Activated CD4-positive, alpha-beta T cell treated with anti-CD3 and anti-CD28 coated beads, Interleukin-10, Interleukin-2, amounts not matched to agents 100 ng/mL and 50 ng/mL, durations not matched to agents 16 hours and 8 hours (primary cell): ENCODE results near the gene OCLN.
"Not testable (repeated sequence)": the region's sequence is repeated elsewhere in the genome, so short reads cannot be mapped to it uniquely, and the experiment has no call there.

Source experiments
- DNase-seq: peaks from one replicate; pipeline ENCODE4 v3.0.0-alpha.2; 2020

OCLN gene, protein sequence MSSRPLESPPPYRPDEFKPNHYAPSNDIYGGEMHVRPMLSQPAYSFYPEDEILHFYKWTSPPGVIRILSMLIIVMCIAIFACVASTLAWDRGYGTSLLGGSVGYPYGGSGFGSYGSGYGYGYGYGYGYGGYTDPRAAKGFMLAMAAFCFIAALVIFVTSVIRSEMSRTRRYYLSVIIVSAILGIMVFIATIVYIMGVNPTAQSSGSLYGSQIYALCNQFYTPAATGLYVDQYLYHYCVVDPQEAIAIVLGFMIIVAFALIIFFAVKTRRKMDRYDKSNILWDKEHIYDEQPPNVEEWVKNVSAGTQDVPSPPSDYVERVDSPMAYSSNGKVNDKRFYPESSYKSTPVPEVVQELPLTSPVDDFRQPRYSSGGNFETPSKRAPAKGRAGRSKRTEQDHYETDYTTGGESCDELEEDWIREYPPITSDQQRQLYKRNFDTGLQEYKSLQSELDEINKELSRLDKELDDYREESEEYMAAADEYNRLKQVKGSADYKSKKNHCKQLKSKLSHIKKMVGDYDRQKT

GRCh38 chr5:69492391-69492922 is at the start of gene OCLN:
TSS of gene OCLN (plus strand) at chr5:69492790. CDS start at chr5:69504245, 11,455 bp downstream.
- peak; percentile 4 for DNase-seq

DNA sequence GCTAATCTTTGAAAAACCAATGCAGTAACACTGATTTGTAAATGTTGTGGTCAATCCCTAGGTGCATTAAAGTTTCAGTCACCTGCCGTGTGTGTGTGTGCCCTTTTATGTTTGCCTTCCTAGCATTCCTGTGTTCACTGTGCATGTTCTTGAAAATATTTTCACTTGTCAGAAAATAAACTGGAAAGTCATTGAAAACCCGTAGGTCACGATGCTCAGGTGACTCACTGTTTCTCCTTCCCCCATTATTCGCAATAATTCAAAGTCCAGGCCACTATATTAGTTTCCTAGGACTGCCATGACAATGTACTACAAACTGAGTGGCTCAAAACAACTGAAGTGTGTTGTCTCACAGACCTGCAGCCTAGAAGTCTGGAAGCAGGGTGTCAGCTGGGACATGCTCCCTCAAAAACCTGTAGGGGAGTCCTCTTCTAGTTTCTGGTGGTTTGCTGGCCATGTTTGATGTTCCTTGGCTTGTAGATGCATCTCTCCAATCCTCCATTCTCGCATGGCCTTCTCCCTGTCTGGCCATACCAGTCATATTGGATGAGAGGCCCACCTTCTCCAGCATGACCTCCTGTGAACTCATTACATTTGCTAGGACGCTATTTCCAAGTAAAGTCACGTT is 48.3 kb upstream of the OCLN start:
- no peak for DNase-seq

GRCh38 chr5:69449511-69449910 is 43.1 kb upstream of the OCLN start:
- DNase-seq, result no peak

GRCh38 chr5:69450116-69450515 is 42.5 kb upstream of the OCLN start:
- DNase-seq, result no peak

GRCh38 chr5:69450527-69450926 is 42.1 kb upstream of the OCLN start:
- not testable (repeated sequence) for DNase-seq

DNA sequence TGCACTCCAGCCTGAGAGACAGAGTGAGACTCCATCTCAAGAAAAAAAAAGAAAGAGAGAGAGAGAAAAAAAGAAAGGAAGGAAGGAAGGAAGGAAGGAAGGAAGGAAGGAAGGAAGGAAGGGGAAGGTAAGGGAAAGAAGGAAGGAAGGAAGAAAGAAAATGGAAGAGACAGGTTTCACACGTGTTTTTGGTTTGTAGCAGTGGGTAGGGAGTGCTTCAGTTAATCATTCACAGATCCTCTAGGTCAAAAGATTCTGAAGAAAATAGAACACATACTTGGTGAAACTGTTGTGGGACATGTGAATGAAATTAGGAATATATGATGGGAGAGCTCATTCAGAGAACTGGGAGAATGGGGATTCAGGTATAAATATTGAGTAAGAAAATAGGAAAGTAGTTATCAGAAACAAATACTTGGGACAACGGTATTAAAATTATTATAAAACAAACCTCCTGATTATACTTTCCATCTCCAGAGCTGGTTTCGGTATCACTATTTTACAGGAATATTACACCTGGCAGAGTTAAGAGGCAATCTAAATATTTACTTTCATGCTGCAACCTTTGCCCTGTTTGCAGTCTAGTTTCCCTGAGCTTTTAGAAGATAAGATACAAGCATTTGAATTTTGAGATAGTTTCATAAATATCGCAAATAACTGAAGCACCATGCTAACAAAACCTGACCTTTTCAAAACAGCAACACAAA is 40.5 kb upstream of the OCLN start:
- no peak for DNase-seq

- not testable (repeated sequence) for DNase-seq
Measured at GRCh38 chr5:69453487-69453886, 39.1 kb upstream of the OCLN start.

DNA sequence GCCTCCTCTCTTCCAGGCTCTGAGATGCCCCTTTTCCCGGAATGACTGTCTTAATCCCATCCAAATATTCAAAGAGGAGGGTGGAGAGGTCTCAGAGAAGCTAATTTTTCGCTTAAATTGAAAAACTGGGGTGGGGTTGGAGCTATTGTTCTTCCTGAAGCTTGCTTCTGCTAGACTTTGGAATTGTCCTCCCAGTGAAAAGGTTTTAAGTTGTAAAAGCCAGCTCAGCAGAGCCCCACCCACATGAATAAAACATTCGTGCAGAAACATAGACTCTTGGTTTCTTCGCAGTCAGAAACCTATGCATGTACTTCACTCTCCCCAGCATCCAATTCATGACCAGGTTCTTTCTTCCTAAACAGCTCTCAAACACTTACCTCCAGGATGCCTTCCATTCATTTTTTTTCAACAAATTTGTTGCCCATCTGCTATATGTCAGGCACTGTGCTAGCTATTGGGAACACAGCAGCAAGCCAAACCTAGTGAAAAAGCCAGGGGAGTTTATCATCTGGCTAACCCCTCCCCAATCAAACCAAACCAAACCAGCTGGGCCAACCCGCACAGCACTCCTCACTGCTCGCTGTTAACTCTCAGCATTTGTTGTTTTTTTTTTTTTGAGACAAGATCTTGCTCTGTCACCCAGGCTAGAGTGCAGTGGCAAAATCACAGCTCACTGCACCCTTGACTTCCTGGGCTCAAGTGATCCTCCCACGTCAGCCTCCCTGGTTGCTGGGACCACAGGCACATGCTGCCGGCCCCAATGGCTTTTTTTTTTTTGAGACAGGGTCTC is 37.9 kb upstream of the OCLN start:
- no peak for DNase-seq

- not testable (repeated sequence) for DNase-seq
Measured at GRCh38 chr5:69455428-69455988, 37.1 kb upstream of the OCLN start.

DNA sequence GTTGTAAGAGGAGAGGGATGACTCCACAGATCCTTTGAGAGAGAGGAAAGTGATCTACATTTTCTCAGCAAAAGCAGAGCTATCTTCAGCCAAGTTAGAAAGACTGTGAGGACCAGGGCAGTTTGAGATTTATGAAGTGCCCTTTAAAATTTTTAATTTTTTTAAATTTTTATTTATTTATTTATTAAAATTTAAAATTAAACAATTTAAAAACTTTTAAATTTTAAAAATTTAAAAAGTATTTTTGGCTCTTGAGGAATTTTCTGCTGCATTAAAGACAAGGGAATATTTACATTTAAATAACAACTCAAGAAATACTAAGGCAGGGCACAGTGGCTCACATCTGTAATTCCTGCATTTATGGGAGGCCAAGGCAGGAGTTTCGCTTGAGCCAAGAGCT is 30.4 kb upstream of the OCLN start:
- no peak for DNase-seq

DNA sequence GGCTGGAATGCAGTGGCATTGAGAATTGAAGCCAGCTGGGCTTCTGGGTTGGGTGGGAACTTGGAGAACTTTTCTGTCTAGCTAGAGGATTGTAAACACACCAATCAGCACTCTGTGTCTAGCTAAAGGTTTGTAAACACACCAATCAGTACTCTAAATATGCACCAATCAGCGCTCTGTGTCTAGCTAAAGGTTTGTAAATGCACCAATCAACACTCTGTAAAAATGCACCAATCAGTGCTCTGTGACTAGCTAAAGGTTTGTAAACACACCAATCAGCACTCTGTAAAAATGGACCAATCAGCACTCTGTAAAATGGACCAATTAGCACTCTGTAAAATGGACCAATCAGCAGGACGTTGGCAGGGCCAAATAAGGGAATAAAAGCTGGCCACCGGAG is 26.2 kb upstream of the OCLN start:
- not testable (repeated sequence) for DNase-seq

DNA sequence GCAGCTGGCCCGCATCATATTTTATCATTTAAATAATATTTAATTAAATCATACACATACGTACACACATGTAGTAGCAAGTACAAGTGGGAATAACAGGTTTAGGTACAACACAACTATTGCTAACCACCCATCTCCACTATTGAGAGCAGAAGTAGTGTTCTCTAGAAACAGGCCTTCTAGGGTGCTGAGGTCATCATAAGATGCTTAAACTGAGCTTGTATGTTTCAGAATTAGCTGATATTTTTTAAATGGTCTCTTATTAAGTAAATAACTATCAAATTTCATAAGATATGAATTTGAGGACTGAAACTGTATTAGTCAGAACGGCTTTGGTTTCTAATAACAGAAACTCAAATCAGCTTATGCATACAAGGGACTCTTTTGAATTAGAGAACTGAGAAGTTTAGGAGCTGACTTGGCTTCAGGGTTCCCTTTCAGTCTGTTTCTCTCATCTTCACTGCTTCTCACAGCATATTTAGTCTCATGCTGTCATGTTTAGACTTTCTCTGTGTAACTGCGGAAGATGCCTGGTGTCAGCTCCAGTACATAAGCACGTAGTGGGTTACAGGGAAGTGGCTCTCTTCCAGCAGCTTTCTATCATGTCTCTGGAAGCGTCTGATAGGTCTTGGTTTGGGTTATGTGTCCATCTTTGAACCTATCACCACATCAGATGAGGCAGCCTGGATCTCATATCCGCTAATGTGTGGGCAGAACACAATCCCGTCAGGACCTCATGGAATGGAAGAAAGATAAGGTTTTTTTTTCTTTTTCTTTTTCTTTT is 25.0 kb upstream of the OCLN start:
- no peak for DNase-seq

DNA sequence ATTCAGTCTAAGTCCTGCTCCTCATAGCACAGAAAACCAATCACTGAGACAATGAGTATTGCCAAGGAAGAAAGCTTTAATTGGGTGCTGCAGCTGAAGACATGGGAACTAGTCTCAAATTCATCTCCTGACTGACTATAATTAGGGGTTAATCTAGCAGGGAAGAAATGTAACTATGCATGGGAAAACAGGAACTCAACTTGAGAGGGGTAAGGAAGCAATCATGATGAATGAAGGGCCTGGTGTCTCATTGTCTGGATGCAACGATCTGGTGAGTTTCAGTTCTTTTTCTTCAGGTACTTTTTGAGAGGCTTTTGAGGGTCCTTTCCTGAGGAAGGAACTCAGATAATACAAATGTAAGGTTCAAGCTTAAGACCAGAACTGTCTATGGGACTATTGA is 24.0 kb upstream of the OCLN start:
- DNase-seq, result no peak

- DNase-seq, result not testable (repeated sequence)
Measured at GRCh38 chr5:69471516-69471915, 21.1 kb upstream of the OCLN start.

DNA sequence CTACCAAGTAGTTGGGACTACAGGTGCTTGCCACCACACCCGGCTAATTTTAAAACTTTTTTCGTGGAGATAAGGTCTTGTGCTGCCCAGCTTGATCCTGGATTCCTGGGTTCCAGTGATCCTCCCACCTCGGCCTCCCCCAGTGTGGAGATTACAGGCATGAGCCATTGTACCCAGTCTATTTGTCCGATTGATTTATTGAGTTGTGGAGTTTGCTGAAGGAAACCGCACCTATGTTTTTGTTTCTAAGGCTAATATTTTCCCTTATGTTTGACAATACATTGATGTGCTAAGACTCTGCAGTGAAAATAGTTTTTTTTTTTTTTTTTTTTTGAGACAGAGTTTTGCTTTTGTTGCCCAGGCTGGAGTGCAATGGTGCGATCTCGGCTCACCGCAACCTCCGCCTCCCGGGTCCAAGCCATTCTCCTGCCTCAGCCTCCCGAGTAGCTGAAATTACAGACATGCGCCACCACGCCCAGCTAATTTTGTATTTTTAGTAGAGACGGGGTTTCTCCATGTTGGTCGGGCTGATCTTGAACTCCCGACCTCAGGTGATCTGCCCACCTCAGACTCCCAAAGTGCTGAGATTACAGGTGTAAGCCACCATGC is 20.0 kb upstream of the OCLN start:
- DNase-seq, result not testable (repeated sequence)

DNA sequence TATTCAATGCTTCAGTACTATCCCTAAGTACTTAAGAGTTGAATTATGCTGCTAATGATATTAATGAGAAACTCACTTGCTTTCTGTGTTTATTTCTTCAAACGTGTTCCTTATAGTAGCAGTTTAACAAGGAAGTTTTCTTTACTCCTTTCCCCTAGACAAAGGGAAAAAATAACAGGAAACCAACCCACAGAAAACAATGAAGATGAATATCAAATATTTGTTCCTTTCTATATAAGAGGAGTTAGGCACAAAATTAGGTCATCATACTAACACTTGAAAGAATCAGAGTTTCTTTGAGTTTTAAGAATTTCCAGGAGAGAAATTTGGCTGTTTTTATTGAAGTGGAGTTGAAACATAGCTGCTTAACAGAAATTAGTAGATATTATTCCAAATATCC is 15.4 kb upstream of the OCLN start:
- DNase-seq, result no peak

DNA sequence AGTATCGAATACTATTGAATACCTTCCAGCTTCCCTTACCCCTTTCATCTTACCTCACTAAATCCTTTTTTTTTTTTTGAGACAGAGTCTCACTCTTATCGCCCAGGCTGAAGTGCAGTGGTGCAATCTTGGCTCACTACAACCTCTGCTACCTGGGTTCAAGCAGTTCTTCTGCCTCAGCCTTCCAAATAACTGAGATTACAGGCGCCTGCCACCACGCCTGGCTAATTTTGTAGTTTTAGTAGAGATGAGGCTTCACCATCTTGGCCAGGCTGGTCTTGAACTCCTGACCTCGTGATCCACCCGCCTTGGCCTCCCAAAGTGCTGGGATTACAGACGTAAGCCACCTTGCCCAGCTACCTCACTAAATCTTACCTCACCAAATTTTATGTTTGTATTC is 14.3 kb upstream of the OCLN start:
- DNase-seq, result not testable (repeated sequence)

DNA sequence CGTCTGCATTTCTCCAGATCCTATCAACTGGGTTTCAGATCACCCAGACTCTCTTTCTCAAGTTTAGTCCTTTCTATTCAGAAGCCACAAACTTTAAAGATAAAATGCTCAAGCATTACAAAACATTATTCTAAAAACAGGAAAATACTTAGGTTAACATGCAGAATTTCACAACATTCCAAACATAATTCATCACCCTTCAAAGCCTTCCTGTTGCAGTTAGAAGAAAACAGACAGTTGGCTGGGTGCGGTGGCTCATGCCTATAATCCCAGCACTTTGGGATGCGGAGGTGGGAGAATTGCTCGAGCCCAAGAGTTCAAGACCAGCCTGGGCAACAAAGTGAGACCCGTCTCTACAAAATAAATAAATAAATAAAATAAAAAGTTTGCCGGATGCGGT is 7.7 kb upstream of the OCLN start:
- DNase-seq, result no peak

DNA sequence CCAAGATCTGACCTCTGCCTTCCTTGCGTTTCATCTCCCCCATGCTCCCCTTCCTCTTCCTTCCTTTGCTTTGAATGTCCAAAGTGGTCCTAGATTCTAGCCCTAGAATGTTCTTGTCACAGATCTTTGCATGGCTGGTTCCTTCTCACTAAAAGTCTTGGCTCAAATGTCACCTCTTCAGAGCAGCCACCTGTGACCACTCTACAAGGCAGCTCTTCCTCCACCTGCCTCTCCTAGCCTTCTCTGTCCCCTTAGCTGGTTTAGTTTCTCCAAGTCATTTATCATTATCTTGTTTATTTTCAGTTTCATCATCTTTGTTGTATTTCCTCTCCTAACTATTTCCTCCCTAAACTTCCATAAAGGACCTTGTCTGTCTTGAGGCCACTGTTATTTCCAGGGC is 7.1 kb upstream of the OCLN start:
- no peak for DNase-seq

- no peak for DNase-seq
Measured at GRCh38 chr5:69489246-69489645, 3.3 kb upstream of the OCLN start.

GRCh38 chr5:69491027-69491426 is 1.6 kb upstream of the OCLN start:
- no peak for DNase-seq
